DMS 273 (cell line): Measurements from ENCODE around the gene CELF2.

ENCODE experiments used
- DNase-seq: peaks from one replicate; lab custom pipeline; 2025; ENCODE audit not compliant: unreplicated experiment; lab: John Stamatoyannopoulos, UW

CELF2 gene

DNA sequence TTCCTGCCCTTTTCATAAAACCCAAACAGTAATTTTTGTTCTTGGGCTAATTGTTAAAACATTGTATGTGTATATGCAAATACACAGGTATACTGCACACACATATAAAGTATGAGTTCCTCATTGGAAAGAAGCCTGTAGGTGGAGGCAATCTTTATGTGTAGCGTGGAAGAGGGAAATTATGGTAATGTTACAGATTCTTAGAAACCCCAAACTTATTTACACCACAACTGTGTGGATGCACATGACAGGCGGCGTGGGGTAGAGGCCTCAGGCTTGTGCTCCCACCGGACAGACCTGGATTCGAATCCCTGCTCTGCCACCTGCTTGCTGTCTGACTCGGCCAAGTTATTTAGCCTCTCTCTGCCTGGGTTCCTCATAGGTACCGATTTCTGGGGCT, 223.0 kb downstream of the CELF2 start:
- no peak for DNase-seq

DNA sequence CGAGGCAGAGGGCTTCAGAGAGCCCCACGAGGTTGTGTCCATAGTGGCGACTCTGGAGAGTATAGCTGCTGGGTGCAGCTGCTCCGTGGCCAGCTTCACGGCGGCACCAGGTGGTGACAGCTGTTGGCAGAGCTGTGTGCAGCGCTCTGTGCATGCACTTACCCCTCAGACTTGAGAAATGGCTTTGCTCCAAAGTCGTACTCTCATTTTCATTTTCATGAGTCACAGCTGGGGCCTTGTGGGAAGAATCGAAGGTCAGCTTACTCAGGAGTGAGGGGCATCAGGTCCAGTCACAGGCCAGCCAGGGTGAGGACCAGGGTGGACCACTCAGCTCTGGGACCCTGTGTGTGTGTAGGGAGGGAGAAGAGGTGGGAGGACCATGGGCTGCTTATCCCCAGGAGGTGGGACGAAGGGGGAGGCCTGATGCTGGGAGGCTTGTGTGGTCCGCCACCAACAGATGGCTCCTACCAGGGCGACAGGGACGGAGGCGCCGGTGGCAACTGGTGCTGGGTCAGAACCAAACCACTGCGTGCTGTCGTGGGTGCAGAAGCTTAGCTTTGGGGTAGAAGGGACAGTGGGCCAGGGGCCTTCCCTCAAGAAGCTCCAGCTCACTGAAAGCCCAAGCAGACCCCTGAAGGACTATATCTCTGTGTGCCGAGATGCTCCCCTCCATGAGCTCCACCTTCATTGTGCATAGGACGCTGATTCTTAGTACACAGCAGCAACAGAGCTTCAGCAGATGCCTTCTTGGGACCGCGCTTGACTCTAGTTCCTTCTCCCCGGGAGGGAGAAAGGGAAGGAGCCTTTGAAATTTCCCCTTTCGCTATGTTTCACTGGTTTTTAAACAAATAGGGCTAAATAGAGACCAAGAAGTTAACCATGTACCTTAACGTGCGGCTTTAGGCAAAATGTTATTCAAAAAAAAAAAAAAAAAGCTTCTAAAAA, 225.0 kb downstream of the CELF2 start:
- DNase-seq = peak; percentile 89

GRCh38 chr10:11243425-11244222, 226.0 kb downstream of the CELF2 start:
- no peak for DNase-seq

DNA sequence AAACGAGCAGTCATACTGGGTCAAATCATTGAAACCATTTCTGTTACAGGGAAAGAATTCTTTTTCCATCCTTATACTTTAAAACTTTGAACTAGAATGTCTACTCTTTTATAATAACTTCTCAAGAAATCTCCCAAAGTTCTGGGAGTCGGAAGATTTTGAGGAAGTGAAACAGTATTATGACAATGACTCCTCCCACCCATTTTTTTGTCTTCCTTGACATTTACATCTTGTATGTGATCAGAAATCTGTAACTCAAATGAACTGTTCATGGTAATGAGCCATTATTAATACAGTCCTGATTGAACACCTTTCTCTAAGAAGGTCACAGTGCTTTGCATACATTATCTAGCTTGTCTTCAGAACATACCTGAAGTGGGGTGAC, 227.4 kb downstream of the CELF2 start:
- no peak for DNase-seq

- no peak for DNase-seq
Measured at GRCh38 chr10:11245510-11245909, 227.8 kb downstream of the CELF2 start.

GRCh38 chr10:11245981-11246590, 228.4 kb downstream of the CELF2 start:
- DNase-seq = no peak

DNA sequence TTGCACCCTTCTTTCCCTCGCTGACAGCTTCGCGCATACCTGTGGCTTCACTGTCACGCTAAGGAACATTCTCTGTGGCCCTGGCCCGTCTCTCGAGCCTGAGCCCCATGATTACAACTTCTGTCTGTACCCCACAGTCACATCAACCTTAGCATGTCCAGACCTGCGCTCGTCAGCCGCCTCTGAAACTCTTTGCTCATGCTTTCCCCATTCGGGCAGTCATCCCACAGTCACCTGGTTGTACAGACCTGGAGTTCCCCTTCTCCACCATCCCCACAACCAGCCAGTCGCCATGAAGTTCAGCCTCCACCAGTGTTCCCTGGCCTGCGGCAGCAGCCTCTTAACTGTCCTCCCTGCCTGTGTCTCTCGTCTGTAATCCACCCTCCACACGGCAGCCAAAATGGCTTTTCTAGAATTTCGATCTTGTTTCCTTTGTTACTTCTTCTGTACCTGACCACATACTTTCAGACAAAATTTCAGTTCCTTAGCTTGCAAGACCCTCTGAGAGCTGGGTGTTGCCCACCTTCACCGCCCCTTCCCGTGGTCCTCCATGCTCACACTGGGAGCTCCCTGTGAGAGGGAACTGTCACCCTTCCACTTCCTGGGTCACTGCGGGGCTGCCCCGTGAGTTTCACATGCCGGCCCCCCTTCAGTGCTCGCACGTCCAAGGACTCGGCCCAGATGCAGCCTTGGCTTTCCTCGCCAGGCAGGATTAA, 229.2 kb downstream of the CELF2 start:
- DNase-seq = no peak

DNA sequence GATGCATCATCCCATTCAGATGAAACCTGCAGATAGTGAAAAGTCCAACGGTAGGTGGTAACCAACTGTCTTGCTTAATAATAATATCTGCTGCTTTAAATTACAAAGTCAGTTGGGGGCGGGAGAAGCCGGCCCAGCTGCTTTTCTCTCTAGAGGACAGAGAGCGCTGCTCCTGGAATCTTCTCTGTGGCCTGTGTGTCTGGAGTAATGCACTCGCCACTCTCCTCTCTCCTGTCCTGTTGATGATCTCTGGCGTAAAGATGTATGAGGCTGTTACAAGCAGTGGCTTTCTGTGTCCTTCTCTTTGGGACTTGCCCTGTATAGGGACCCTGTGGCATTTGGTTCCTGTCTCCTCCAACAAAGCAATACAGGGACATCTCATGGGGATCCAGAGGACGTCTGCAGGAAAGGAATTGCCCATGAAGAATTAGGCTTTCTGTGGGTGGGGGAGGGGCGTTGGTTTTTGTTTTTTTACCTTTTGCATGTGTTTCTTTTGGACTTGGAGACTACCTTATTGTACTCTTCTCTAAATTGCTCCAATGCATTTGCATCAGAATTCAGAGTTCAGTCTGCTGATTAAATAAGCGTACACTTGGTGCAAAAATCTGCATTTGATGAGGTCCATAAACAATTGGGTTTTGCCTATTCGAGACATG, 231.6 kb downstream of the CELF2 start:
- DNase-seq = no peak

GRCh38 chr10:11249808-11250195, 232.1 kb downstream of the CELF2 start:
- no peak for DNase-seq

DNA sequence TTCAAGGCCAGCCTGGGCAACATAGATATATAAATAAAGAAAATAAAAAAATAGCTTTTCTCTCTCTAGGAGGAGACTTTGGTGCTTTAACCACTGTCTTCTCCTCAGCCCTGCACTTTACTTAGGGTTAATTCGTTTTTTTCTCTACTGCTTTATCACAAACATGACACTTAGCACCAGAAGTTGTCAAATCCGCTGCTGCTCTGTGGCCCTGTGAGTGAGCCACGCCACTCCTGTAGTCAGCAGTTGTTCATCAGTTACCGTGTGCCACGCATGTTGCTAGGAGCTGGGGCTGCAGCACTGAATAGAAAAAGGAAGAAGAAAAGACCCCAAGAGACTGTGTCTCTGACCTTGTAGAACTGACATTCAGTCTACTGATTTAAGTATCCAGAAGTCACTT, 232.6 kb downstream of the CELF2 start:
- no peak for DNase-seq

DNA sequence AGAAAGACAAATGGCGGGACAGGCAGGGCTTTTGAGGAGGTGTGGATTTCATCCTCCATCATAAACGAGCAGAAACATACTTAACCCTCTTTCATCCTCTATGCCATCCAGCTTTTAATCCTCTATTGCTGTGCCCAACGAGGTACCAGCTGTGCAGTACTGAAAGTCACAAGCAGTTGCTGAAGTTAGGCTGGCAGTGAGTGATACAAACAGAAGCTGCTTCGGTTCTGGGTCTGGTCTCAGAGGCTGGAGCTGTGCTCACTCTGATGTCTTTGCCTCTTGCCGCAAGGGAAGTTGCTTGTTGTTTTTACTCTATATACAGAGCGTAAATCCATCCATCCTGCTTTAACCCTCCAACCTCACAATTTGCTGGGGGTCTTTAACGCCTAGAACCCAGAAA, 235.2 kb downstream of the CELF2 start:
- DNase-seq = peak; percentile 10

DNA sequence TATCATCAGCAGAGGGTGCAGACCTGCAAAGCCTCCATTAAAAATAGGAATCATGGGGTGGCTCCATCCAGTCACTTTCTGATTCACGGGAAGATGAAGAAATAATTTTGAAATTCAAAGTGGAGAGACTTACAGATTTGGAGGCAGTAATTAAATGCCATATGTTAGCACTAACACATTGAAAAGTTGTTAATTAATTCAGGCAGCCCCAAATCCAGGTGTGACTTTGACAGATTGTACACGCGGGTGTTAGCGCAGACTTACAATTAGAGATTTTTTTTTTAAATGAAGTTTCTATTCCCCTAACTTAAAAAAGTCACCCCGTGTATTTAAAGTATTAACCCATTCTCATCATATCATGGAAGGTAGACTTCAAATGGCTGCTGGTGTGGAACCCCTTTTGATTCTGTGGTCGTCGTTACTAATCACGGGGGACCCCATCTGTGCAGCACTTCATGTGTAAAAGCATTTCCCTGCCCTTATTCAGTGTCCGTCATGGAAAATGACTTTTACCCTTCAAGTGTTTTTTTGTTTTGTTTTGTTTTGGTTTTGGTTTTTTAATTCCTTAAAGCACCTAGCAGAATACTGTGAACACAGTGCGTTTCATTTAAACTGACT, 235.8 kb downstream of the CELF2 start:
- DNase-seq = peak; percentile 21

GRCh38 chr10:11255156-11255555, 237.5 kb downstream of the CELF2 start:
- DNase-seq = no peak

DNA sequence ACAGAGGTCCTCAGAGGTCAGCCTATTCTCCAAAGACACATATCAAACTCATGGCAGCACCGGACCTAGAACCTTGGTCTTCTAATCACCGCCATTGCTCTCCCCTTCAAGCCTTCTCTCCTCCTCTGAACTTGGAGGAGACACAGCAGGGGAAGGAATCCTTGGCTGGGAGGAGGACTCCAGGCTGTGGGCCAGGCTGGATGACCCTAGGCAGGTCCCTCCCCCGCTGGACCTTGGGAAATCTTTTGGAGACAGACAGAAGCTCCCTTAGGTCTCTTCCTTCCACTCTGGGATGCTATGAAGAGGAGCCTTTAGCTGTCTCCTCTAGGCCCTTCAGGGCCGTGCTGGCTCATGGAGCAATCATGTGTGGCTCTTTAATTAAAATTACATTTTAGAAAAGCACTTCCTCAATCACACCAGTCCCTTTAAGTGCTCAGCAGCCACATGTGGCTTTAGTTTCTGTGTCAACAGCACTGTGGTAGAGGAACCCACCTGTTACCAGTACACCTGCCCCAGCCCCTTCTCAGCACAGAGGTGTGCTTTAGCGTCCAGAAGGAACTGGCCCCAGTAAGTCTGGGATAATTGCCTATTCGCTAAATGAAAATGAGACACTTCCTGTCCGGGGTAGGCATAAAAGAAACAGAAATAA, 238.2 kb downstream of the CELF2 start:
- no peak for DNase-seq

DNA sequence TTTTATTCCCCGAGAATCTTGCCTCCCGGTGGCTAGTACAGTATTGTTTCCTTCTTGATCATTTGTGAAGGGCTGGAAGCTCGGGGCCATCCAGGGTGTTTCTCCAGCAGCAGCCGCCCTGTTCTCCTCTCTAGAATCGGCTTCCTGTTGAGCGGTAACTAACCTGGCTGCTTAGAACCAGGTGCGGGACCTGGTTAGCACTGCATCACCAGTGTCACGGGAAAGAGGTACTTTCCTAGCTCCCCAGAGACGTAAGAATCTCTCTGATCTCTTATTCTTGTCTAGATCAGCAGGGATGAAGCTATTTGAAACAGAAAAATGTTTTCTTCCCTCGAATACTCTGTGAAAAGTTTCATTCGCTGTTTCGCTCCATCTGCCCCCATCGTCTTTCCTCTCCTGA, 239.2 kb downstream of the CELF2 start:
- DNase-seq = no peak

DNA sequence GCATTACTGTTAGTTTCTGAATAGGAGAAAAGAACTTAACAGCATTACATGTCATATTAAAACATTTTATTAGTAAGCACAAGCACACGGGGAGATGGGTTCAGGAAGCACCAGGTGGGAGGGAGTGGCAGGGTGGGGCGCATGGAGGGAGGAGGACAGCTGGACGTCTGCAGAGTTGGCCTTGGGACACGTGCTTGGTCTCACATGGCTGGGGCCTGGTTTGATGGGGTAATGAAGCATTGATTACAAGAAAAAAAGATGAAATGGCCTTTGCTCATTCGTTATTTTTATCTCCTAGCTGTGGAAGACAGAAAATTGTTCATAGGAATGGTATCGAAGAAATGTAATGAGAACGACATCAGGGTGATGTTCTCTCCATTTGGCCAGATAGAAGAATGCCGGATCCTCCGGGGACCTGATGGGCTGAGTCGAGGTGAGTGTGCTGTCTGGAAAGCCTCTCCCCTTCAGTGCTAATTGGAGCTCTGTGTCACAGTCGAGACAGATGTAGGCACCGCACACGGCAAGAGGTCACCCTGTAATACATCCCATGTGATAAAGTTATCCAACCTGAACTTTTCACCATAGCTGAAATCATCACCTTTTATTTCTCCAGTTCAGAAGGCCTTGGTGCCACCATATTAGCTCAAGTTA, 239.9 kb downstream of the CELF2 start:
- DNase-seq = no peak

- peak; percentile 3 for DNase-seq
Measured at GRCh38 chr10:11260170-11260569, 242.5 kb downstream of the CELF2 start.

DNA sequence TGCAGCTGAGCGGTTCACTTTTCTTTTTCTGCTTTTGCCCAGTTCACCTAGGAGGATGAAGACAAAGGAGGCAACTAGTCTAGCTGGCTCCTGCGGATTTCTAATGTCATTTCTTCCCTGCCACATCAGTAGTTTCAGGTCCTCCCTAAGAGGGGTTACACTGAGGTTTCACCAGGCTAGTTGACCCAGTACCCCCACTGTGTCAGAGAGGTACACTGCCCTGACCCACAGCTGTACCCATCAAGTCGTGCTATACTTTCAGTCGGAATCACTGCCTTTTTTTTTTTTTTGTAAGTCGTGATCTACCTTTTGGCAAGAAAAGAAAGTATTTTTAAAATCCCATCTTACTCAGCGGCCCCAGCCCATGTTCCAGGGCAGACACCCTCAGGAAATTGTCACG, 243.5 kb downstream of the CELF2 start:
- DNase-seq = no peak
